Adrenal gland (tissue), 12 donors: Measurements from ENCODE around the gene SHISA6. TPM values are rescaled to one million over a fixed set of nuclear protein-coding genes. Genes with fewer than 3 reads are reported as not detected.
"Not testable (repeated sequence)": the region's sequence is repeated elsewhere in the genome, so short reads cannot be mapped to it uniquely, and the experiment has no call there.

ENCODE experiments used
- DNase-seq, 7 donors: peaks; one replicate each; pipeline ENCODE4 v3.0.0-alpha.2; 2019 to 2020
- H3K27ac ChIP-seq, 5 donors: fragments of 200-600 bp; sonication (generic) in 4 of 5; 1 replicate in 3 of 5; 2 replicates in 2 of 5; pipeline versions ENCODE4 v1.5.1 to v1.8.0; 2016 to 2020; ENCODE audit warnings: mild to moderate bottlenecking in 1 of 5
- H3K27me3 ChIP-seq: fragments of 200-600 bp; 2 replicates; pipeline ENCODE4 v1.8.0; 2021
- H3K36me3 ChIP-seq, 2 donors: fragments of 200-600 bp; replicated peaks in 1 of 2; 1 replicate in 1 of 2; 2 replicates in 1 of 2; pipeline versions ENCODE4 v1.5.1 to v1.8.0; 2018 to 2022
- H3K4me1 ChIP-seq, 2 donors: fragments of 200-600 bp; replicated peaks in 1 of 2; 1 replicate in 1 of 2; 2 replicates in 1 of 2; pipeline versions ENCODE4 v1.5.1 to v1.8.0; 2018 to 2021
- H3K4me3 ChIP-seq, 4 donors: fragments of 200-600 bp; sonication (generic) in 3 of 4; one replicate each; pipeline ENCODE4 v1.5.1; 2016 to 2018
- H3K9me3 ChIP-seq, 3 donors: fragments of 200-600 bp; sonication (generic) in 1 of 3; replicated peaks in 1 of 3; 1 replicate in 2 of 3; 2 replicates in 1 of 3; pipeline versions ENCODE4 v1.5.1 to v1.8.0; 2016 to 2021
- CTCF ChIP-seq, 6 experiments: fragments of 450-650 bp in 4 of 6; fragments of 200-600 bp in 2 of 6; sonication (generic) in 1 of 6; IDR thresholded peaks; 1 replicate in 5 of 6; 2 replicates in 1 of 6; pipeline versions ENCODE4 v1.5.1 to v1.8.0; 2016 to 2021; ENCODE audit warnings: antibody characterized with exemption in 6 of 6, mild to moderate bottlenecking in 2 of 6, moderate library complexity in 1 of 6
- POLR2A ChIP-seq, 2 donors: fragments of 450-650 bp; IDR thresholded peaks; one replicate each; pipeline ENCODE4 v1.6.1; 2017; ENCODE audit warnings: antibody characterized with exemption in 2 of 2, mild to moderate bottlenecking in 2 of 2, moderate library complexity in 1 of 2
- WGBS, 4 donors: extraction: QIAGEN DNeasy Blood & Tissue Kit in 2 of 4; methylation state at CpG; one replicate each; pipeline versions ENCODE4 v1.1.5 to v1.1.7; 2013 to 2017; 5-methylcytosine and 5-hydroxymethylcytosine counted together
- intact Hi-C, 2 donors: fragments of 100-400 bp; cut with DNase I; formaldehyde crosslinking; loops; one replicate each; pipeline versions ENCODE4 v1.14.1 to v1.15.0; 2022 to 2023
- polyA plus RNA-seq, 3 donors: library from polyadenylated mRNA; stranded (reverse); fragments of 200-250 nt in 2 of 3; fragments of 350-450 nt in 1 of 3; fragmentation: Illumina TruSeq in 1 of 3; extraction: RNeasy Lipid Tissue Mini Kit (QIAGEN cat#74804) in 1 of 3; gene quantifications; one replicate each; pipeline ENCODE4 v1.2.3, GENCODE V29; 2013 to 2014
- total RNA-seq, 9 donors: library from RNA; depleted of rRNA in 4 of 9; stranded (reverse); fragments of >200 nt in 4 of 9; fragments of 120-200 nt in 1 of 9; fragmentation: NEBNext Ultra II Directional in 1 of 9; extraction: Animal tissue kit (Norgen Biotek cat#: 25700) in 1 of 9; gene quantifications; one replicate each; pipeline versions ENCODE4 v1.1.0 to v1.2.4, GENCODE V29; 2013 to 2023
- donor health status: healthy with polysubstance abuse.
- donor health status: Bipolar disorder and iron deficiency.
- donor health status: DM: yes; HTN: yes; CAD: no.
- donor health status: DM: no; HTN: no; CAD: no.
- donor health status: DM: no; HTN: no; CAD: no.
- donor health status: DM: yes; HTN: yes; CAD: no.

The SHISA6 gene
- total and polyA plus RNA-seq, 12 donors, result 0.09 to 2.0 (median 0.57) TPM

GRCh38 chr17:11309033-11309432 is 68.0 kb downstream of the SHISA6 start:
- no peak for DNase-seq
- intact Hi-C loops, result no loop called here
- Histone ChIP-seq H3K4me1 (no peaks in the 10 kb centered on the region), H3K4me3 (no peak overlapping the region), H3K27ac (no peak overlapping the region), H3K36me3 (no peaks in the 10 kb centered on the region), H3K9me3 (no peaks in the 10 kb centered on the region), H3K27me3 (peaks cover 4% of the 10 kb centered on the region)
- no peak for TF ChIP-seq CTCF (IDR thresholded peaks at IDR 0.05)
- no peak for TF ChIP-seq POLR2A (IDR thresholded peaks at IDR 0.05)
- WGBS, 4 donors, result 60 to 74% (median 70%) methylated on average over 3 of the region's 3 CpGs

GRCh38 chr17:11309850-11310249 is 68.8 kb downstream of the SHISA6 start:
- no peak for DNase-seq
- no peak for TF ChIP-seq CTCF (IDR thresholded peaks at IDR 0.05)
- no peak for TF ChIP-seq POLR2A (IDR thresholded peaks at IDR 0.05)
- H3K27ac ChIP-seq, result no peak overlapping the region
- intact Hi-C loops, result no loop called here
- H3K9me3 ChIP-seq, result no peaks in the 10 kb centered on the region
- no peaks in the 10 kb centered on the region for H3K36me3 ChIP-seq
- peaks cover 4% of the 10 kb centered on the region for H3K27me3 ChIP-seq
- no peak overlapping the region for H3K4me3 ChIP-seq
- H3K4me1 ChIP-seq, result no peaks in the 10 kb centered on the region

GRCh38 chr17:11316451-11316850 is 75.4 kb downstream of the SHISA6 start:
- DNase-seq, H3K9me3 ChIP-seq, H3K27me3 ChIP-seq, intact Hi-C loops, H3K4me3 ChIP-seq, H3K36me3 ChIP-seq, H3K4me1 ChIP-seq, H3K27ac ChIP-seq: not testable (repeated sequence)
- 78 to 88% (median 79%) methylated on average over 10 to 11 of the region's 11 CpGs for WGBS, 4 donors

- no peak for DNase-seq
- intact Hi-C loops, result no loop called here
- H3K4me1 ChIP-seq, result no peaks in the 10 kb centered on the region
- H3K27ac ChIP-seq, result no peak overlapping the region
- H3K27me3 ChIP-seq, result no peaks in the 10 kb centered on the region
- H3K4me3 ChIP-seq, result no peak overlapping the region
- 83 to 88% (median 85%) methylated on average over 5 of the region's 5 CpGs for WGBS, 4 donors
- TF ChIP-seq POLR2A (IDR thresholded peaks at IDR 0.05) (no peak), CTCF (IDR thresholded peaks at IDR 0.05) (no peak)
- no peaks in the 10 kb centered on the region for H3K36me3 ChIP-seq
- H3K9me3 ChIP-seq, result no peaks in the 10 kb centered on the region
These were observed 77.2 kb downstream of the SHISA6 start for GRCh38 chr17:11318207-11318606.

DNA sequence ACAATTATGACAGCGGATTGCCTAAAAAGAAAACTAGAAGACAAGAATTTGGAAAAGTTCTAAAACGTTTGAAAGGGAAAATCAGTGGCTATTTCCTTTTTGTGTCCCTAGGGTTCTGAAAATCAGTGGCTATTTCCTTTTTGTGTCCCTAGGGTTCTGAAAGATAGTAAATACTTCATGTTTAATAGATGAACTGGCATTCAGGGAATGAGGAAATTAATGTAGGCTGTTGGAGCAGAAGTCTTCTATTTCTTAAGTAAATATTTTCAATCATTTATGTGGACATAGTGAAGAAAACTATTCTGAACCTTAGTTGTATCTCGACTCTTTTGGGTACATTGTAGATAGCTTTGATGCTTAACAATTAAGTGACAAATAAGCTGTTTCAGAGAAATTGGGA is 78.9 kb downstream of the SHISA6 start:
- no peak for DNase-seq
- no peaks in the 10 kb centered on the region for H3K4me1 ChIP-seq
- H3K9me3 ChIP-seq, result no peaks in the 10 kb centered on the region
- 42 to 51% (median 44%) methylated on average over 3 of the region's 3 CpGs for WGBS, 4 donors
- no peak overlapping the region for H3K27ac ChIP-seq
- intact Hi-C loops, result no loop called here
- no peaks in the 10 kb centered on the region for H3K27me3 ChIP-seq
- H3K36me3 ChIP-seq, result no peaks in the 10 kb centered on the region
- TF ChIP-seq CTCF (IDR thresholded peaks at IDR 0.05) (no peak), POLR2A (IDR thresholded peaks at IDR 0.05) (no peak)
- H3K4me3 ChIP-seq, result no peak overlapping the region
